Naive thymus-derived CD4-positive, alpha-beta T cell (primary cell): ENCODE results near the gene CHST12. TPM values are rescaled to one million over a fixed set of nuclear protein-coding genes. Genes with fewer than 3 reads are reported as not detected.

Source experiments
- ATAC-seq: fragments of 150-1000 bp; cut with Tn5 transposase; 2 replicates; pipeline ENCODE4 v1.10.0; 2021; ENCODE audit warnings: mild to moderate bottlenecking, moderate library complexity
- CTCF ChIA-PET: fragments of 350-600 bp; sonication (Branson Sonifier 250); formaldehyde crosslinking; loops from one replicate; lab custom pipeline; 2021; ENCODE audit warnings: antibody characterized with exemption; lab: Charles Lee
- POLR2A ChIA-PET: fragments of 350-600 bp; sonication (Branson Sonifier 250); formaldehyde crosslinking; loops from one replicate; lab custom pipeline; 2021; ENCODE audit warnings: antibody characterized with exemption, inconsistent platforms; lab: Charles Lee
- DNase-seq, 9 donors: peaks; one replicate each; pipeline versions ENCODE4 v3.0.0 to v3.0.0-alpha.2; 2020 to 2022; ENCODE audit warnings: mixed read lengths in 1 of 9
- H3K27ac ChIP-seq: one replicate; pipeline ENCODE4 v1.7.0; 2013; ENCODE audit warnings: mild to moderate bottlenecking, low read depth, low read length, moderate library complexity
- H3K27me3 ChIP-seq, 2 donors: one replicate each; pipeline ENCODE4 v1.7.0; 2013; ENCODE audit warnings: low read length in 2 of 2, mild to moderate bottlenecking in 2 of 2, moderate library complexity in 2 of 2; ENCODE audit not compliant: control insufficient read depth in 2 of 2, insufficient read depth in 2 of 2
- H3K36me3 ChIP-seq, 3 experiments: 1 replicate in 2 of 3; 2 replicates in 1 of 3; pipeline ENCODE4 v1.7.0; 2013; ENCODE audit warnings: low read length in 3 of 3, mild to moderate bottlenecking in 3 of 3, moderate library complexity in 1 of 3; ENCODE audit not compliant: insufficient read depth in 3 of 3, control insufficient read depth in 2 of 3
- H3K4me1 ChIP-seq, 2 donors: one replicate each; pipeline ENCODE4 v1.7.0; 2013; ENCODE audit warnings: low read length in 2 of 2, mild to moderate bottlenecking in 2 of 2, moderate library complexity in 1 of 2; ENCODE audit not compliant: control insufficient read depth in 2 of 2, insufficient read depth in 2 of 2
- H3K4me3 ChIP-seq: 2 replicates; pipeline ENCODE4 v1.7.0; 2013; ENCODE audit warnings: mild to moderate bottlenecking, low read length
- H3K9me3 ChIP-seq, 3 experiments: 1 replicate in 2 of 3; 2 replicates in 1 of 3; pipeline ENCODE4 v1.7.0; 2013; ENCODE audit warnings: low read length in 3 of 3; ENCODE audit not compliant: control insufficient read depth in 2 of 3
- H3K27ac Mint-ChIP-seq, 9 donors: one replicate each; pipeline ENCODE4 v1.8.0; 2020 to 2022; ENCODE audit warnings: mixed read lengths in 9 of 9, mild to moderate bottlenecking in 8 of 9, moderate library complexity in 5 of 9, inconsistent platforms in 2 of 9
- H3K27me3 Mint-ChIP-seq, 5 donors: one replicate each; pipeline ENCODE4 v1.8.0; 2021 to 2022; ENCODE audit warnings: mixed read lengths in 5 of 5, mild to moderate bottlenecking in 1 of 5
- H3K36me3 Mint-ChIP-seq, 5 donors: one replicate each; pipeline ENCODE4 v1.8.0; 2020 to 2022; ENCODE audit warnings: mixed read lengths in 5 of 5, mild to moderate bottlenecking in 3 of 5, inconsistent platforms in 1 of 5
- H3K4me1 Mint-ChIP-seq, 7 donors: one replicate each; pipeline ENCODE4 v1.8.0; 2020 to 2022; ENCODE audit warnings: mixed read lengths in 7 of 7, mild to moderate bottlenecking in 3 of 7, inconsistent platforms in 1 of 7
- H3K4me3 Mint-ChIP-seq, 10 donors: one replicate each; pipeline ENCODE4 v1.8.0; 2020 to 2022; ENCODE audit warnings: mild to moderate bottlenecking in 10 of 10, mixed read lengths in 10 of 10, moderate library complexity in 6 of 10, inconsistent platforms in 2 of 10
- H3K9me3 Mint-ChIP-seq, 11 donors: one replicate each; pipeline ENCODE4 v1.8.0; 2020 to 2022; ENCODE audit warnings: mixed read lengths in 11 of 11, mild to moderate bottlenecking in 4 of 11, inconsistent platforms in 1 of 11, moderate library complexity in 1 of 11
- intact Hi-C, 2 donors: fragments of 100-400 bp; cut with micrococcal nuclease; formaldehyde crosslinking; loops; one replicate each; pipeline ENCODE4 v1.15.1; 2023
- polyA plus RNA-seq, 2 donors: library from polyadenylated mRNA; unstranded; fragments of 300-500 nt; fragmentation: Illumina TruSeq; gene quantifications; one replicate each; pipeline ENCODE4 v1.2.3, GENCODE V29; 2021
- total RNA-seq, 6 experiments: library from RNA in 5 of 6; stranded (reverse) in 5 of 6; gene quantifications; 1 replicate in 5 of 6; 2 replicates in 1 of 6; pipeline ENCODE4 v1.2.3 and lab custom pipeline; 2021 to 2026

The CHST12 gene
- total and polyA plus RNA-seq, 7 experiments from 2014 or later, result 8.1 to 41.6 (median 19.5) TPM

DNA sequence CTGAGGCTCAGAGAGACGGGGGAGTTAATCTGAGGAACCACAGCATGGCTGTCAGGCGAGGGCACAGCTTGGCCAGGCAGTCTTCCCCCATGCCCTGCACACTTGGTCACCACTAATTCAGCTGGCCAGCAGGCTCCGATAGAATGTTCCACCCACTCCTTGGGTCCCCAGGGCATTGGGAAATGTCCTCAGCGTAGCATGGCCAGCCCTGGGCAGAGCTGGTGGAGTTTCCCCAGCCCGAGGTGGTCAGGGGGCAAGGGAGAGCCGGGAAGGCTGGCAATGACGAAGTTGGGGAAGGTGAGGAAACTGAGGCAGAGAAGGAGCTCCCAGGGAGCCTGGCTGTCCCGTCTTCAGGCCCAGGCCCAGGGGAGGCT is 84.8 kb downstream of the CHST12 start:
- CTCF ChIA-PET, result no interaction called here
- H3K4me1 Mint-ChIP-seq, result peaks cover 0 to 12% (median 0%) of the 10 kb centered on the region in 7 donors

GRCh38 chr7:2488681-2489080 is 85.3 kb downstream of the CHST12 start:
- Mint-ChIP-seq H3K4me1 (peaks cover 0 to 14% (median 0%) of the 10 kb centered on the region in 7 donors), H3K4me3 (no peak overlapping the region), H3K27me3 (peaks cover 0 to 12% (median 7%) of the 10 kb centered on the region in 5 donors), H3K27ac (peak overlapping the region in 2 of 9 donors; percentile 46 to 76), H3K36me3 (no peaks in the 10 kb centered on the region), H3K9me3 (peaks cover 0 to 5% (median 0%) of the 10 kb centered on the region in 11 donors)
- intact Hi-C loops, result no loop called here
- no peaks in the 10 kb centered on the region for H3K9me3 ChIP-seq
- H3K4me3 ChIP-seq, result no peak overlapping the region
- H3K36me3 ChIP-seq, result no peaks in the 10 kb centered on the region
- no peaks in the 10 kb centered on the region for H3K4me1 ChIP-seq
- H3K27ac ChIP-seq, result no peak overlapping the region
- H3K27me3 ChIP-seq, result no peaks in the 10 kb centered on the region
- DNase-seq (no peak), ATAC-seq (no peak)
- ChIA-PET CTCF (interaction anchor here (0.6 kb wide), 1 partner anchor 198 kb away, joined by 3 read pairs; no protein-coding TSS in a partner anchor), POLR2A (interaction anchor here (1.2 kb wide), 1 partner anchor 9 kb away, joined by 4 read pairs; no protein-coding TSS in a partner anchor)

More for the DNA sequence above, 84.8 kb downstream of the CHST12 start:
- Histone ChIP-seq H3K4me1 (no peaks in the 10 kb centered on the region), H3K9me3 (no peaks in the 10 kb centered on the region), H3K36me3 (no peaks in the 10 kb centered on the region), H3K4me3 (no peak overlapping the region), H3K27ac (no peak overlapping the region), H3K27me3 (no peaks in the 10 kb centered on the region)
- POLR2A ChIA-PET, result interaction anchor here (1.2 kb wide), 1 partner anchor 10 kb away, joined by 4 read pairs; no protein-coding TSS in a partner anchor
- Mint-ChIP-seq H3K4me3 (no peak overlapping the region), H3K9me3 (peaks cover 0 to 5% (median 0%) of the 10 kb centered on the region in 11 donors), H3K36me3 (no peaks in the 10 kb centered on the region), H3K27ac (no peak overlapping the region), H3K27me3 (peaks cover 0 to 8% (median 7%) of the 10 kb centered on the region in 5 donors)
- intact Hi-C loops, result no loop called here
- ATAC-seq, result no peak
- DNase-seq, result no peak

DNA sequence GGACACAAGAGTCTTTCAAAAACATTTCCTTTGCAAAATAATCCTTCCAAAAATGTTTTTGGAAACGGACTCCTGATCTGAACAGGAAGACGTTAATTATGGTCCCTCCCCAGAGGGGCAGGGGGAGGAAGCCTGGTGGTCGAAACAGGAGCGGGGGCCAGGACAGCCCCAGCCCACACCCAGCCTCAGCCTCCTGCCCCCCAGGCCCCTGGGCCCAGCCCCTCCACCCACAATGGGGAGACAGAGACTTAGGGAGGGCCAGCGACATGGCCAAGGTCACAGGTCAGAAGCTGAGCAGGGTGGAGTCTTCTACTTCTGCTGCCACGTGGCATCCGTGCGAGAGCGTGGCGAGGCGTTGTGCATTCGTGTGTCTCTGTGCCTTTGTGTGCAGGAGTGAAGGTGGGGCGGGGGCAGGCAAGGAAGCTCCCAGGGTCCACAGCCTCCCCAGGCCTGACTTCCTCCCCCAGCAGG is 86.8 kb downstream of the CHST12 start:
- H3K9me3 Mint-ChIP-seq, result peaks cover 0 to 5% (median 0%) of the 10 kb centered on the region in 11 donors
- no peaks in the 10 kb centered on the region for H3K27me3 ChIP-seq
- H3K4me1 Mint-ChIP-seq, result peaks cover 0 to 14% (median 0%) of the 10 kb centered on the region in 7 donors
- no peaks in the 10 kb centered on the region for H3K36me3 ChIP-seq
- no peak for DNase-seq
- no peak overlapping the region for H3K27ac ChIP-seq
- intact Hi-C loops, result no loop called here
- H3K36me3 Mint-ChIP-seq, result no peaks in the 10 kb centered on the region
- no peak overlapping the region for H3K27ac Mint-ChIP-seq
- ChIA-PET POLR2A (no interaction called here), CTCF (no interaction called here)
- H3K27me3 Mint-ChIP-seq, result peaks cover 0 to 12% (median 7%) of the 10 kb centered on the region in 5 donors
- H3K4me3 ChIP-seq, result no peak overlapping the region
- H3K4me3 Mint-ChIP-seq, result no peak overlapping the region
- ATAC-seq, result no peak
- H3K4me1 ChIP-seq, result no peaks in the 10 kb centered on the region
- H3K9me3 ChIP-seq, result no peaks in the 10 kb centered on the region

DNA sequence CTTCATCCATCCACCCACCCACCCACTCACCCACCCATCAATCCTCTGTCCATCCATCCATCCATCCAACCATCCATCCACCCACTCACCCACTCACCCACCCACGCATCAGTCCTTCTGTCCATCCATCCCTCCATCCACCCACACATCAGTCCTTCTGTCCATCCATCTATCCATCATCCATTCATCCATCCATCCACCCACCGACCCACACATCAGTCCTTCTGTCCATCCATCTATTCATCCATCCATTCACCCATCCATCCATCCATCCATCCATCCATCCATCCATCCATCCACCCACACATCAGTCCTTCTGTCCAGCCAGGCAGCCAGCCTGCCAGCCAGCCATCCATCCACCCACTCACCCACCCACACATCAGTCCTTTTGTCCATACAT is 88.6 kb downstream of the CHST12 start:
- Histone ChIP-seq H3K27ac (no peak overlapping the region), H3K27me3 (no peaks in the 10 kb centered on the region), H3K36me3 (no peaks in the 10 kb centered on the region), H3K9me3 (no peaks in the 10 kb centered on the region), H3K4me1 (no peaks in the 10 kb centered on the region), H3K4me3 (no peak overlapping the region)
- no peak for ATAC-seq
- no peak overlapping the region for H3K4me3 Mint-ChIP-seq
- H3K27me3 Mint-ChIP-seq, result peaks cover 0 to 11% (median 8%) of the 10 kb centered on the region in 5 donors
- peak overlapping the region in 2 of 9 donors; percentile 48 to 51 for H3K27ac Mint-ChIP-seq
- H3K4me1 Mint-ChIP-seq, result peaks cover 0 to 13% (median 0%) of the 10 kb centered on the region in 7 donors
- H3K9me3 Mint-ChIP-seq, result peaks cover 0 to 5% (median 0%) of the 10 kb centered on the region in 11 donors
- H3K36me3 Mint-ChIP-seq, result no peaks in the 10 kb centered on the region
- DNase-seq, result no peak
- POLR2A ChIA-PET, result interaction anchor here (0.8 kb wide), 1 partner anchor 8 kb away, joined by 3 read pairs; no protein-coding TSS in a partner anchor
- intact Hi-C loops, result no loop called here
- CTCF ChIA-PET, result no interaction called here

DNA sequence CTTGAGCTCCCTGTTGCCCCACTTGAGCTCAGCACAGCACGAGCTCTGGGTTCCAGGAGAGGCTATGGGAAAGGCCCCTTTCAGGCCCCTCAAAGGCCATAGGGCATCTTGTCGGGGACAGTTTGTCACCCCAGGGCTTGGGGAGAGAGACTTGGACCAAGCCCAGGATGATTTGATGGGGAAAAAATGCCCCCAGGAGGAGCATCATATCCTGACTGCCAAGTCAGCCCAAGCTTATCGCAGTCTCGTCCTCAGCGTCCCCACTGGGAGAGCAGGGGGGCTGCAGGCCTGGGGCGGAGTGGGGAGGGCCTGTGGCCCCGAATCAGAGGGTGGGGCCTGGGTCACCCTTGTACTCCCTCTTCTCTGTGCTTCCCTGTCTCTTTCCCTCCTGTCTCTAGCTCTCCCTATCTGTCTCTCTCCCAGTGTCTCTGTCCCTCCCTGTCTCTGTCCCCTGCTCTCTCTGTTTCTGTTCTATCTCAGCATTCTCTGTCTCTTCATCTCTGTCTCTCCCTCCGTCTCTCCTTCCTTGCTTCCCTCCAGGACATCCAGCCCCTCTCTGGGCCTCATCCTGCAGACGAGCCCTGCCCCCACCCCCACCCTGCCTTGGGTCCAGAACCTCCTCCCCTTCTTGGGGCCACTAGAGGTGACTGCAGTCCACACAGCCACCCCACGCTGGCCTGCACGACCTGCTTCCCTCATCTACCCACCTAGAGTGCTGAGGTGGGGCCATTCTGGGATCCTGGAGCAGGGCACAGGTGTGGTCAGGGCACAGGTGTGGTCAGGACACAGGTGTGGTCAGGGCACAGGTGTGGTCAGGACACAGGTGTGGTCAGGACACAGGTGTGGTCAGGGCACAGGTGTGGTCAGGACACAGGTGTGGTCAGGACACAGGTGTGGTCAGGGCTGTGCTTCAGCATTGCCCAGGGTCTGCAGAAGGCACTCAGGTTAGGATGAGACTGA is 90.1 kb downstream of the CHST12 start:
- POLR2A ChIA-PET, result no interaction called here
- peaks cover 0 to 14% (median 0%) of the 10 kb centered on the region in 7 donors for H3K4me1 Mint-ChIP-seq
- Histone ChIP-seq H3K4me3 (no peak overlapping the region), H3K9me3 (no peaks in the 10 kb centered on the region), H3K36me3 (no peaks in the 10 kb centered on the region), H3K27ac (no peak overlapping the region), H3K4me1 (no peaks in the 10 kb centered on the region), H3K27me3 (no peaks in the 10 kb centered on the region)
- no peak for ATAC-seq
- intact Hi-C loops, result no loop called here
- no peak for DNase-seq
- no peaks in the 10 kb centered on the region for H3K36me3 Mint-ChIP-seq
- H3K27me3 Mint-ChIP-seq, result peaks cover 0 to 13% (median 8%) of the 10 kb centered on the region in 5 donors
- no peak overlapping the region for H3K4me3 Mint-ChIP-seq
- CTCF ChIA-PET, result no interaction called here
- no peak overlapping the region for H3K27ac Mint-ChIP-seq
- peaks cover 0 to 5% (median 0%) of the 10 kb centered on the region in 11 donors for H3K9me3 Mint-ChIP-seq

GRCh38 chr7:2494191-2495130 is 91.0 kb downstream of the CHST12 start:
- H3K27ac Mint-ChIP-seq, result peak overlapping the region in 1 of 9 donors; percentile 25
- H3K36me3 Mint-ChIP-seq, result no peaks in the 10 kb centered on the region
- H3K27me3 Mint-ChIP-seq, result peaks cover 0 to 12% (median 8%) of the 10 kb centered on the region in 5 donors
- ChIA-PET POLR2A (no interaction called here), CTCF (no interaction called here)
- no peaks in the 10 kb centered on the region for H3K9me3 ChIP-seq
- H3K9me3 Mint-ChIP-seq, result peaks cover 0 to 5% (median 0%) of the 10 kb centered on the region in 11 donors
- no peak overlapping the region for H3K27ac ChIP-seq
- no peak overlapping the region for H3K4me3 ChIP-seq
- no peaks in the 10 kb centered on the region for H3K4me1 ChIP-seq
- H3K4me3 Mint-ChIP-seq, result no peak overlapping the region
- DNase-seq (no peak), ATAC-seq (no peak)
- no peaks in the 10 kb centered on the region for H3K36me3 ChIP-seq
- no peaks in the 10 kb centered on the region for H3K27me3 ChIP-seq
- intact Hi-C loops, result no loop called here
- peaks cover 0 to 8% (median 0%) of the 10 kb centered on the region in 7 donors for H3K4me1 Mint-ChIP-seq
